BE2C (cell line): Measurements from ENCODE around the gene PLA2G12B.

Experiments
- DNase-seq: peaks from one replicate; pipeline ENCODE4 v3.0.0-alpha.2; 2020
- H3K27me3 ChIP-seq: fragments of 250-450 bp; sonication (Bioruptor Pico); 2 replicates; pipeline ENCODE4 v1.5.1; 2020; ENCODE audit warnings: mild to moderate bottlenecking
- H3K36me3 ChIP-seq: fragments of 250-450 bp; sonication (Bioruptor Pico); 2 replicates; pipeline ENCODE4 v1.5.1; 2020; ENCODE audit warnings: mild to moderate bottlenecking
- H3K4me1 ChIP-seq: fragments of 250-450 bp; sonication (Bioruptor Pico); 2 replicates; pipeline ENCODE4 v1.5.1; 2020
- H3K4me3 ChIP-seq: 2 replicates; pipeline ENCODE4 v1.5.1; 2011; ENCODE audit warnings: low read depth, low read length
- H3K9me3 ChIP-seq: fragments of 250-450 bp; sonication (Bioruptor Pico); 2 replicates; pipeline ENCODE4 v1.5.1; 2020
- CTCF ChIP-seq: IDR thresholded peaks from 2 replicates; pipeline ENCODE4 v1.5.1; 2012; ENCODE audit warnings: mild to moderate bottlenecking, low read depth, low read length

Gene PLA2G12B

GRCh38 chr10:72948762-72949161 lies 5.8 kb downstream of the PLA2G12B start:
- no peak for TF ChIP-seq CTCF
- Histone ChIP-seq H3K4me3 (no peak overlapping the region), H3K27me3 (no peaks in the 10 kb centered on the region), H3K36me3 (no peaks in the 10 kb centered on the region), H3K9me3 (no peaks in the 10 kb centered on the region), H3K4me1 (no peaks in the 10 kb centered on the region)
- no peak for DNase-seq

- Histone ChIP-seq H3K36me3 (no peaks in the 10 kb centered on the region), H3K4me1 (no peaks in the 10 kb centered on the region), H3K27me3 (no peaks in the 10 kb centered on the region), H3K9me3 (no peaks in the 10 kb centered on the region), H3K4me3 (no peak overlapping the region)
- DNase-seq: no peak
- no peak for TF ChIP-seq CTCF
Observed at GRCh38 chr10:72946963-72947362, 7.6 kb downstream of the PLA2G12B start.

- no peak for DNase-seq
- no peaks in the 10 kb centered on the region for H3K9me3 ChIP-seq
- H3K4me1 ChIP-seq: no peaks in the 10 kb centered on the region
- no peak for TF ChIP-seq CTCF
- no peaks in the 10 kb centered on the region for H3K27me3 ChIP-seq
- H3K4me3 ChIP-seq: no peak overlapping the region
- H3K36me3 ChIP-seq: no peaks in the 10 kb centered on the region
Observed at GRCh38 chr10:72943498-72944234, 10.9 kb downstream of the PLA2G12B start.

GRCh38 chr10:72935361-72935760 lies 19.2 kb downstream of the PLA2G12B start:
- Histone ChIP-seq H3K36me3 (no peaks in the 10 kb centered on the region), H3K9me3 (no peaks in the 10 kb centered on the region), H3K4me1 (no peaks in the 10 kb centered on the region), H3K27me3 (no peaks in the 10 kb centered on the region), H3K4me3 (no peak overlapping the region)
- no peak for DNase-seq
- TF ChIP-seq CTCF: no peak

GRCh38 chr10:72932259-72933015 lies 22.2 kb downstream of the PLA2G12B start:
- Histone ChIP-seq H3K4me1 (no peaks in the 10 kb centered on the region), H3K27me3 (no peaks in the 10 kb centered on the region), H3K36me3 (no peaks in the 10 kb centered on the region), H3K9me3 (no peaks in the 10 kb centered on the region), H3K4me3 (no peak overlapping the region)
- TF ChIP-seq CTCF: no peak
- no peak for DNase-seq

- H3K4me1 ChIP-seq: no peaks in the 10 kb centered on the region
- DNase-seq: no peak
- H3K36me3 ChIP-seq: no peaks in the 10 kb centered on the region
- TF ChIP-seq CTCF: no peak
- H3K9me3 ChIP-seq: no peaks in the 10 kb centered on the region
- H3K27me3 ChIP-seq: no peaks in the 10 kb centered on the region
- no peak overlapping the region for H3K4me3 ChIP-seq
Observed at GRCh38 chr10:72930276-72930675, 24.3 kb downstream of the PLA2G12B start.
